ENCODE results near the gene ANKRD23. TPM values are rescaled to one million over a fixed set of nuclear protein-coding genes. Genes with fewer than 3 reads are reported as not detected.

The ANKRD23 gene
- total and polyA plus RNA-seq, 2 experiments from 2014 or later: 0.76 to 1.4 TPM

DNA sequence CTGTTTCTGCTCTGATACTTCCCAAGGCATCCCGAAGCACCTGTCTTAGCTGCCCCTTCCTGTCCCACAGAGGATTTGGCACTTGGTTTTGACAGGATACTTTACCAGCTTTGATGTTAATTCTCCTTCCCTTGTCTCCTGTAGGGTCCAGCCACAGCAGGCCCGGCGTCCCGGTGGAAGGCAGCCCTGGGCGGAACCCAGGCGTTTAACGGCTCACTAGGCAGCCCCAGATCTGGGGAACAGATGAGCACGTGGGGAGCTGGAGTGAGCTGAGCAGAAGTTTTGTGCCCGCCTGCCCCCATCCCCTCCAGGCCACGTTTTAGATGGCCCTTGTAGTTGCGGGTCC lies 11.4 kb downstream of the ANKRD23 start:
- H3F3A ChIP-seq (ENCODE audit: insufficient read depth): no peaks in the 10 kb centered on the region
- in situ Hi-C loops (cut with MboI): no loop called here
- H3K4me1 ChIP-seq (ENCODE audit: insufficient read depth): no peaks in the 10 kb centered on the region
- H4K20me1 ChIP-seq (ENCODE audit: insufficient read depth): no peaks in the 10 kb centered on the region
- no peaks in the 10 kb centered on the region for H3K79me2 ChIP-seq (ENCODE audit: insufficient read depth)
- no peak overlapping the region for H3K9ac ChIP-seq
- no peaks in the 10 kb centered on the region for H3K9me3 ChIP-seq (ENCODE audit: low read depth)
- no peaks in the 10 kb centered on the region for H3K27me3 ChIP-seq (replicated peaks; ENCODE audit: insufficient read depth)
- no peak for DNase-seq
- no peak overlapping the region for H2AFZ ChIP-seq
- no peak overlapping the region for H3K4me3 ChIP-seq
- no peak overlapping the region for H3K27ac ChIP-seq
- 86 to 94% methylated on average over 11 of the region's 11 CpGs for WGBS, 2 experiments (ENCODE audit: low coverage in 1 of 2, low lambda C conversion rate in 2 of 2, missing lambda C conversion rate in 2 of 2)
- H3K9me2 ChIP-seq (ENCODE audit: insufficient read depth): no peaks in the 10 kb centered on the region
- no peak overlapping the region for H3K4me2 ChIP-seq (ENCODE audit: unreplicated experiment)
- no peaks in the 10 kb centered on the region for H3K36me3 ChIP-seq (ENCODE audit: low read depth)
- TF ChIP-seq EZH2phosphoT487 (IDR thresholded peaks at IDR 0.05; ENCODE audit: insufficient read depth, low read depth): no peak
- TF ChIP-seq EZH2 (IDR thresholded peaks at IDR 0.05; ENCODE audit: insufficient read depth, poor library complexity, severe bottlenecking): no peak

DNA sequence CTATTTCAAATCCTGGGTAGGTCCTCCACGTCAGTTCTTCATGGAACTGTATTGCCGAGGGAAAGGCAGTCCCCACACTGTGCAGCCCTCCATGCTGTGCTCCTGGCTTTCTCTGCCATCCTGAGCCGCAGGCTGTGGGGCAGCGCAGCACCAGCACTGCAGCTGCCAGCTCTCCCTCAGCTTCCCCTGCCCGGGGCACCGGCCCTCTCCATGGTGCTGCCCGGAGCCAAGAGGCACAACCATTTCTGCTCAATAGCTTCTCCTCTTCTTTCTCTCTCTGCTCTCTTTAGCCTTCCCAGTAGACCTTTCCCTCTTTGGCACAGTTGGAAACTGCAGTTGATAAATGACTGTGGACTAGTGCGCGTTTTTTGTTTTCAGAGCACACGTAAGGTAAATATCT lies 12.1 kb downstream of the ANKRD23 start:
- no peaks in the 10 kb centered on the region for H3K79me2 ChIP-seq (ENCODE audit: insufficient read depth)
- no peaks in the 10 kb centered on the region for H3K9me2 ChIP-seq (ENCODE audit: insufficient read depth)
- DNase-seq: no peak
- no peaks in the 10 kb centered on the region for H3K36me3 ChIP-seq (ENCODE audit: low read depth)
- no peak overlapping the region for H3K4me2 ChIP-seq (ENCODE audit: unreplicated experiment)
- H2AFZ ChIP-seq: no peak overlapping the region
- H3K9ac ChIP-seq: no peak overlapping the region
- no peak overlapping the region for H3K4me3 ChIP-seq
- no peaks in the 10 kb centered on the region for H3F3A ChIP-seq (ENCODE audit: insufficient read depth)
- TF ChIP-seq EZH2 (IDR thresholded peaks at IDR 0.05; ENCODE audit: insufficient read depth, poor library complexity, severe bottlenecking) (no peak), EZH2phosphoT487 (IDR thresholded peaks at IDR 0.05; ENCODE audit: insufficient read depth, low read depth) (no peak)
- no peaks in the 10 kb centered on the region for H4K20me1 ChIP-seq (ENCODE audit: insufficient read depth)
- in situ Hi-C loops (cut with MboI): no loop called here
- H3K4me1 ChIP-seq (ENCODE audit: insufficient read depth): no peaks in the 10 kb centered on the region
- WGBS, 2 experiments (ENCODE audit: low coverage in 1 of 2, low lambda C conversion rate in 2 of 2, missing lambda C conversion rate in 2 of 2): 79 to 81% methylated on average over 10 of the region's 10 CpGs
- H3K27ac ChIP-seq: no peak overlapping the region
- no peaks in the 10 kb centered on the region for H3K27me3 ChIP-seq (replicated peaks; ENCODE audit: insufficient read depth)
- no peaks in the 10 kb centered on the region for H3K9me3 ChIP-seq (ENCODE audit: low read depth)

DNA sequence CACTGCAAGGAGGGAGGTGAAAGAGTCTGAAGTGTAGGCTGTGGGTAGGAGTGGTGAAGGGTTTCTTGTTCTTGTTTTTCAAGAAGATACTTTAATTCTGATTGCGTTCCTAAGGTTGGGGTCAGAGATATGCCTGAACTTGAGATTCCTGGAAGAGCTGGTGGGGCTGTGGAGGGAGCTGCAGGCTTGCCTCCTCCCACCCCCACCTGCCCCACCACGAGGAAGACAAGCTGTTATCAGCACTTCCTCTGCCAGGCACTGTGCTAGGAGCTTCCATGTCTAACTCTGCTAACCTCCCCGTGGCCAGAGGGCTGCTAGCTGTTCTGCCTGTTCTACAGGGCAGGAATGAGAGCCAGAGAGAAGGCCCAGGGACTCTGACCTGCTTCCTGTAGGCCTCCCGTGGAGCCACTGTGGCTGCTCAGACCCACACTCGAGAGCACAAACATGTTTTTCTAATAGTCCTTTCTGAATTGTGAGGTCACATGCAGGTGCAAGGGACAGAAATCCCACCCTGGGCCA lies 13.7 kb downstream of the ANKRD23 start:
- 43 to 56% methylated on average over 5 of the region's 5 CpGs for WGBS, 2 experiments (ENCODE audit: low coverage in 1 of 2, low lambda C conversion rate in 2 of 2, missing lambda C conversion rate in 2 of 2)
- no peak for DNase-seq
- Histone ChIP-seq H4K20me1 (ENCODE audit: insufficient read depth) (no peaks in the 10 kb centered on the region), H3K4me2 (ENCODE audit: unreplicated experiment) (no peak overlapping the region), H3K36me3 (ENCODE audit: low read depth) (no peaks in the 10 kb centered on the region), H3K9me2 (ENCODE audit: insufficient read depth) (no peaks in the 10 kb centered on the region), H3K79me2 (ENCODE audit: insufficient read depth) (no peaks in the 10 kb centered on the region), H3K27me3 (replicated peaks; ENCODE audit: insufficient read depth) (no peaks in the 10 kb centered on the region), H3K27ac (no peak overlapping the region), H3K9me3 (ENCODE audit: low read depth) (no peaks in the 10 kb centered on the region), H3F3A (ENCODE audit: insufficient read depth) (no peaks in the 10 kb centered on the region), H3K4me1 (ENCODE audit: insufficient read depth) (no peaks in the 10 kb centered on the region), H3K4me3 (no peak overlapping the region), H3K9ac (no peak overlapping the region), H2AFZ (no peak overlapping the region)
- TF ChIP-seq EZH2phosphoT487 (IDR thresholded peaks at IDR 0.05; ENCODE audit: insufficient read depth, low read depth): no peak
- no peak for TF ChIP-seq EZH2 (IDR thresholded peaks at IDR 0.05; ENCODE audit: insufficient read depth, poor library complexity, severe bottlenecking)
- in situ Hi-C loops (cut with MboI): no loop called here

DNA sequence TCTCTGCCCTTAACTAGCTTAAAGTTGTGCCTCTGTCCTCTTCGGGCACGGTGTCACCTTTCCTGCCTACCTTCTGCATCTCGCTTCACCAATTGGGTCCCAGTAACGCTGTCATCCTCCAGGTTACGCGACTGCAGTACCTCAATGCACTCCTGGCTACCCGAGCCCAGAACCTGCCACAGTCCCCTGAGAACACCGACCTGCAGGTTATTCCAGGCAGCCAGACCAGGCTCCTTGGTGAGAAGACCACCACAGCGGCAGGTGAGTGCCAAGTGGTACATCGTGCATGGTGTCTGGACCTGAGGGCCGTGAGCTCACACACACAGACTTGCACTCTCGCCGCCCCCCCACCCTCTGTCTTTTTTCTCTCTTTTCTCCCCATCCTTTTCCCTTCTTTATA lies 14.9 kb downstream of the ANKRD23 start:
- no peaks in the 10 kb centered on the region for H3K9me3 ChIP-seq (ENCODE audit: low read depth)
- no peaks in the 10 kb centered on the region for H3K4me1 ChIP-seq (ENCODE audit: insufficient read depth)
- DNase-seq: no peak
- in situ Hi-C loops (cut with MboI): no loop called here
- H4K20me1 ChIP-seq (ENCODE audit: insufficient read depth): no peaks in the 10 kb centered on the region
- H3K4me2 ChIP-seq (ENCODE audit: unreplicated experiment): no peak overlapping the region
- no peak overlapping the region for H3K9ac ChIP-seq
- H3K27ac ChIP-seq: no peak overlapping the region
- H3K79me2 ChIP-seq (ENCODE audit: insufficient read depth): no peaks in the 10 kb centered on the region
- no peaks in the 10 kb centered on the region for H3K27me3 ChIP-seq (replicated peaks; ENCODE audit: insufficient read depth)
- TF ChIP-seq EZH2phosphoT487 (IDR thresholded peaks at IDR 0.05; ENCODE audit: insufficient read depth, low read depth) (no peak), EZH2 (IDR thresholded peaks at IDR 0.05; ENCODE audit: insufficient read depth, poor library complexity, severe bottlenecking) (no peak)
- 97 to 98% methylated on average over 13 of the region's 13 CpGs for WGBS, 2 experiments (ENCODE audit: low coverage in 1 of 2, low lambda C conversion rate in 2 of 2, missing lambda C conversion rate in 2 of 2)
- H3K9me2 ChIP-seq (ENCODE audit: insufficient read depth): no peaks in the 10 kb centered on the region
- no peaks in the 10 kb centered on the region for H3K36me3 ChIP-seq (ENCODE audit: low read depth)
- H3K4me3 ChIP-seq: no peak overlapping the region
- no peaks in the 10 kb centered on the region for H3F3A ChIP-seq (ENCODE audit: insufficient read depth)
- no peak overlapping the region for H2AFZ ChIP-seq

DNA sequence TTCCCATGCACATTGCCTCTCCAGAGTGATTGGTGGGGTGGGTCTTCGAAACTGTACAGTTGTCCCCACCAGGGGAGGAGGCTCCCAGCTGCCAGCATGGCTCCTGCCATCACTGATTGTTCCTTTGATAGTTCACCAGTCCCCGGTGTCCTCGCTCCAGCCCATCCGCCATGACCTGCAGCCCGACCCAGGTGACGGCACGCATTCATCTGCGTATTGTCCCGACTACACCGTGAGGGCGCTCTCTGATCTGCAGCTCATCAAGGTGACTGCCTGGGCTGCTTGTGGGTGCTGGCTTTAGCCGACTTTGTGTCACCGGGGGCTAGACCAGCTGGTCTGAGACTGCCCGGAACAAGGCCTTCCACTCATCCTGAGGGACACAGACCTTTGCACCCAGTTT lies 15.4 kb downstream of the ANKRD23 start:
- no peak overlapping the region for H3K27ac ChIP-seq
- no peak overlapping the region for H2AFZ ChIP-seq
- no peaks in the 10 kb centered on the region for H3K36me3 ChIP-seq (ENCODE audit: low read depth)
- H3K79me2 ChIP-seq (ENCODE audit: insufficient read depth): no peaks in the 10 kb centered on the region
- H3K4me2 ChIP-seq (ENCODE audit: unreplicated experiment): no peak overlapping the region
- no peak for DNase-seq
- WGBS, 2 experiments (ENCODE audit: low coverage in 1 of 2, low lambda C conversion rate in 2 of 2, missing lambda C conversion rate in 2 of 2): 95 to 98% methylated on average over 14 of the region's 14 CpGs
- no peak overlapping the region for H3K9ac ChIP-seq
- no peaks in the 10 kb centered on the region for H3K9me3 ChIP-seq (ENCODE audit: low read depth)
- no peak overlapping the region for H3K4me3 ChIP-seq
- no peaks in the 10 kb centered on the region for H3K27me3 ChIP-seq (replicated peaks; ENCODE audit: insufficient read depth)
- in situ Hi-C loops (cut with MboI): no loop called here
- no peak for TF ChIP-seq EZH2phosphoT487 (IDR thresholded peaks at IDR 0.05; ENCODE audit: insufficient read depth, low read depth)
- TF ChIP-seq EZH2 (IDR thresholded peaks at IDR 0.05; ENCODE audit: insufficient read depth, poor library complexity, severe bottlenecking): no peak
- no peaks in the 10 kb centered on the region for H3F3A ChIP-seq (ENCODE audit: insufficient read depth)
- H4K20me1 ChIP-seq (ENCODE audit: insufficient read depth): no peaks in the 10 kb centered on the region
- no peaks in the 10 kb centered on the region for H3K9me2 ChIP-seq (ENCODE audit: insufficient read depth)
- no peaks in the 10 kb centered on the region for H3K4me1 ChIP-seq (ENCODE audit: insufficient read depth)

Data from GM23248 (cell line).